Fibroblast of villous mesenchyme (primary cell): ENCODE data around the gene GRHPR. TPM values are rescaled to one million over a fixed set of nuclear protein-coding genes. Genes with fewer than 3 reads are reported as not detected.

Source experiments
- DNase-seq: peaks from one replicate; pipeline ENCODE4 v3.0.0-alpha.2; 2010; ENCODE audit warnings: low read depth
- H3K4me3 ChIP-seq: 2 replicates; pipeline ENCODE4 v1.5.1; 2011; ENCODE audit warnings: low read depth, mild to moderate bottlenecking, low read length
- CTCF ChIP-seq: IDR thresholded peaks from 2 replicates; pipeline ENCODE4 v1.5.1; 2012; ENCODE audit warnings: low read depth, mild to moderate bottlenecking, low read length; ENCODE audit not compliant: insufficient read depth
- total RNA-seq: library from RNA; depleted of rRNA; stranded (reverse); fragments of >200 nt; gene quantifications from 2 replicates; pipeline ENCODE4 v1.2.3, GENCODE V29; 2012

Gene GRHPR
- total RNA-seq, 1 donor = 142 TPM

- TF ChIP-seq CTCF = no peak
- no peak for DNase-seq
- no peak overlapping the region for H3K4me3 ChIP-seq
These were observed 42.7 kb upstream of the GRHPR start for GRCh38 chr9:37379835-37380234.

GRCh38 chr9:37380570-37380969, 41.9 kb upstream of the GRHPR start:
- DNase-seq = no peak
- no peak for TF ChIP-seq CTCF
- H3K4me3 ChIP-seq = no peak overlapping the region

- DNase-seq = no peak
- no peak overlapping the region for H3K4me3 ChIP-seq
- TF ChIP-seq CTCF = no peak
These were observed 41.3 kb upstream of the GRHPR start for GRCh38 chr9:37381094-37381741.

- DNase-seq = no peak
- no peak for TF ChIP-seq CTCF
- no peak overlapping the region for H3K4me3 ChIP-seq
These were observed 40.1 kb upstream of the GRHPR start for GRCh38 chr9:37382161-37382981.

GRCh38 chr9:37382982-37383357, 39.5 kb upstream of the GRHPR start:
- no peak overlapping the region for H3K4me3 ChIP-seq
- TF ChIP-seq CTCF = no peak
- no peak for DNase-seq

GRCh38 chr9:37383393-37383792, 39.1 kb upstream of the GRHPR start:
- no peak for TF ChIP-seq CTCF

More at GRCh38 chr9:37383393-37383792, 39.1 kb upstream of the GRHPR start:
- no peak for DNase-seq
- H3K4me3 ChIP-seq = no peak overlapping the region
